ENCODE measurements around the gene REEP6.

The REEP6 gene

DNA sequence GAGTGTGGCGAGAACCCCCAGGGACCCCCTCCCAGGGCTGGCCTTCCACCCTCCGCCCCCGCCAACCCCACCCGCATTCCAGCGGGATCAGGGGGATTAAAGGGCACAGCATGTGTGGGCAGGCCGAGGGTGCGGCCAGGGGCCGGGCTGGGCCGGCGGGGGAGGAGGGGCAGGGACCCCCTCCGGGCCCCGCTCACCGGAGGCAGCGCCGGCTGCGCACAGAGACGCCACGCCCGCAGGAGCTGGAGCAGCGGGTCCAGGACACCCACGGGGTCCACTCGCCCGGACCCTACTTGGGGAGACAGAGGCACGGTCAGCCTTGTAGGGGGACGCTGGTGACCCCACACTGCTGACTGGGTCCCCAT, 19.4 kb downstream of the REEP6 start:
- H3K4me3 ChIP-seq (ENCODE audit: control insufficient read depth, low read depth, low read length) = no peak overlapping the region
- DNase-seq (ENCODE audit: low read depth) = no peak
- TF ChIP-seq, protein P1, sequence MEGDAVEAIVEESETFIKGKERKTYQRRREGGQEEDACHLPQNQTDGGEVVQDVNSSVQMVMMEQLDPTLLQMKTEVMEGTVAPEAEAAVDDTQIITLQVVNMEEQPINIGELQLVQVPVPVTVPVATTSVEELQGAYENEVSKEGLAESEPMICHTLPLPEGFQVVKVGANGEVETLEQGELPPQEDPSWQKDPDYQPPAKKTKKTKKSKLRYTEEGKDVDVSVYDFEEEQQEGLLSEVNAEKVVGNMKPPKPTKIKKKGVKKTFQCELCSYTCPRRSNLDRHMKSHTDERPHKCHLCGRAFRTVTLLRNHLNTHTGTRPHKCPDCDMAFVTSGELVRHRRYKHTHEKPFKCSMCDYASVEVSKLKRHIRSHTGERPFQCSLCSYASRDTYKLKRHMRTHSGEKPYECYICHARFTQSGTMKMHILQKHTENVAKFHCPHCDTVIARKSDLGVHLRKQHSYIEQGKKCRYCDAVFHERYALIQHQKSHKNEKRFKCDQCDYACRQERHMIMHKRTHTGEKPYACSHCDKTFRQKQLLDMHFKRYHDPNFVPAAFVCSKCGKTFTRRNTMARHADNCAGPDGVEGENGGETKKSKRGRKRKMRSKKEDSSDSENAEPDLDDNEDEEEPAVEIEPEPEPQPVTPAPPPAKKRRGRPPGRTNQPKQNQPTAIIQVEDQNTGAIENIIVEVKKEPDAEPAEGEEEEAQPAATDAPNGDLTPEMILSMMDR (IDR thresholded peaks at IDR 0.05; ENCODE audit: control insufficient read depth, insufficient read depth, low read depth, low read length, missing control alignments) = no peak

DNA sequence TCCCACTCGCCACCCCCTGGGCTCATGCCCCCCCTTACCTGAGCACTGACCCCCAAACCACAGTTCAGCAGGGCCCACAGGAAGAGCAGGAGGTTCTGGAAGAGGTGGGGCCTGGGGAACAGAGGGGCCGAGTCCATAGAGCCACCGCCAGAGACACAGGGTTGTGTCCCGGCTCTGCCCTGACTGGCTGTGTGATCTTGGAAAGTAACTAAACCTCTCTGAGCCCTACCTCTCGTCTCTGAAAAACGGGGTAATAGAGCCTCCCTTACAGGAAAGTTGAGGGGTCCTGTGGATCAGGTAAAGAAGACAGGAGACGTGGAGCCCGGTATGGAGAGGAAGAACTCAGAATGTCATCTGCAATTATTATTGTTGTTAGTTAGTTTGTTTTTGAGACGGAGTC, 19.8 kb downstream of the REEP6 start:
- DNase-seq (ENCODE audit: low read depth) = no peak
- TF ChIP-seq, protein P1 (IDR thresholded peaks at IDR 0.05; ENCODE audit: control insufficient read depth, insufficient read depth, low read depth, low read length, missing control alignments) = no peak
- H3K4me3 ChIP-seq (ENCODE audit: control insufficient read depth, low read depth, low read length) = no peak overlapping the region

DNA sequence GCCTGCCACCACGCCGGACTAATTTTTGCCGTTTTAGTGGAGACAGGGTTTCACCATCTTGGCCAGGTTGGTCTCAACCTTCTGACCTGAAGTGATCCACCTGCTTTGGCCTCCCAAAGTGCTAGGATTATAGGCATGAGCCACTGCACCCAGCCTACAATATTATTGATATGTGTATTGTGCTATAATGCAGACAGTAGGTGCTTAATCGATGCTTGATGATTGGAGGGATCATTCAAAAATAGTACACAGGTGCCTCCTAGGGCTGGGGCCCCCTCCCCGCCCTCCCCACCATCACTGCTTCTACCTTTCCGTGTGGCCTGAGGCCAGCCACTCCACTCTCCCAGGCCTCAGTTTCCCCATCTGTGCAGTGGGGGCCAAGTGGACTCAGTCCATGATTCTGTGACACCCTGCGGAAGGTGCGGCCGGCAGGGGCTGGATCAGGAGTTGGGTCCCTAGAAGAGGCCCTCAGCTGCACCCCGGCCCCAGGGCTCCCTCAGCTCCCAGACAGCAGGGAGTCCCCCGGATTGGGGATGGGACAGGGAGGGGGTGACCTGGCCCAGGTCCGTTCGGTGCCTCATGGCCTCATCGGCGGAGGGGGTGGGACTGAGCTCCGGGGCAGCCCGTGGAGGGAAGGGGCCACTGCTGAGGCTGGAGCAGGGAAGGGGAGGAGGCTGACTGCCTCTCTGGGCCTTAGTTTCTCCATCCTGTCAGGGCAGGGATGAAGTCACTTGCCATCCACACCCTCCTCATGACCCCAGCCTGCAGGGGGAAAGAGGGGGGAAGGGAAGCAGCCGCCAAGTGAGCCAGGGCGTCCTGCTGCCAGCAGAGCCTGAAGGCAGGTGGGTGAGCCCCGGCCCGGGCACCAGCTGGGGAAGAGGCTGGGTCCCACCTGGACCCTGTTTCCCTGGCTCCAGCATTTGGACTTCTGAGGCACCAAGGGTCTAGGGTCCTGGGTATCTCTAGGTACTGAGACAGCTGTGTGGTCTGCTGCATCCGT, 20.6 kb downstream of the REEP6 start:
- TF ChIP-seq, protein P1 (IDR thresholded peaks at IDR 0.05; ENCODE audit: control insufficient read depth, insufficient read depth, low read depth, low read length, missing control alignments) = no peak
- DNase-seq (ENCODE audit: low read depth) = no peak
- H3K4me3 ChIP-seq (ENCODE audit: control insufficient read depth, low read depth, low read length) = no peak overlapping the region

DNA sequence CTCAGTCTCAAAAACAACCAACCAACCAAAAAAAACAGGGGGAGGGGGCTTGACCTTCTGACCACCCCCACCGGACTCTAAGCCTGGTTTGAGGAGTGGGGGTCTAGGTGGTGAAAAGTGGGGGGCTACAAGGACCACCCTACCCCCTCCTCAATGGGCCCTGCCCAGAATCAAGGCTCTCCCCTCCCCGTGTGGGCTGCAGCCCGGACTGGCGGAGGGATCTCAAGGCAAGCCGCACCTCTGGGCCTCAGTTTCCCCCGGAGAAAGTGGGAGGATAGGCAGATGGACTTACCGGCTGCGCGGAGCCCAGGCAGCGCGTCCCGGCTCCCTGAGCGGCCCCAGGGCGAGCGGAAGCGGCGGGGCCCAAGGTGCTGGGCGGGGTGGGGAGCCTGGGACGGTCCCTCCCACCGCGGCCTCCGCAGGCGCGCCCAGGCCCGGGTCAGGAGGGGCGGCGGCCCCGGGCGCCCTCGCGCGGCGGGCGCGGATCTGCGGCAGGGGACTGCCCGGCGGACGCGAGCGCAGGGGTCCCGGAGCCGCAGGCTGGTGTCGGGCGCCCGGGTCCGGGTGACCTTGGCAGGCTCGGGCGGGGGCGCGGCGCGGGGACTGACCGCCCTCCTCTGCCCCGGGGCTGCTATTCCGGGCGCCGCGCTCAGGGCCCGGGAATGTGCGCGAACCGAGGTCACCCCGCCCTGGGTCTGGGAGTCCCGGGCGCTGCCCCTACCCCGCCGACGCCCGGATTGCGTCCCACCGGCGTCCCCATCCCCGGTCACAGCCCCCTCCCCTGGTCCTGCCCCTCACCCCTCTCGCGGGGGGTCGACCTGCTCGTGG, 21.9 kb downstream of the REEP6 start, which contains the start of gene ADAMTSL5:
TSS of gene ADAMTSL5 (minus strand) at position 349 of the 828 bp plus-strand sequence. CDS start 2,076 bp downstream, outside the sequence.
- TF ChIP-seq, protein P1 (IDR thresholded peaks at IDR 0.05; ENCODE audit: control insufficient read depth, insufficient read depth, low read depth, low read length, missing control alignments) = no peak
- H3K4me3 ChIP-seq (ENCODE audit: control insufficient read depth, low read depth, low read length) = peak within 1 kb of the TSS; percentile 64
- DNase-seq (ENCODE audit: low read depth) = no peak

DNA sequence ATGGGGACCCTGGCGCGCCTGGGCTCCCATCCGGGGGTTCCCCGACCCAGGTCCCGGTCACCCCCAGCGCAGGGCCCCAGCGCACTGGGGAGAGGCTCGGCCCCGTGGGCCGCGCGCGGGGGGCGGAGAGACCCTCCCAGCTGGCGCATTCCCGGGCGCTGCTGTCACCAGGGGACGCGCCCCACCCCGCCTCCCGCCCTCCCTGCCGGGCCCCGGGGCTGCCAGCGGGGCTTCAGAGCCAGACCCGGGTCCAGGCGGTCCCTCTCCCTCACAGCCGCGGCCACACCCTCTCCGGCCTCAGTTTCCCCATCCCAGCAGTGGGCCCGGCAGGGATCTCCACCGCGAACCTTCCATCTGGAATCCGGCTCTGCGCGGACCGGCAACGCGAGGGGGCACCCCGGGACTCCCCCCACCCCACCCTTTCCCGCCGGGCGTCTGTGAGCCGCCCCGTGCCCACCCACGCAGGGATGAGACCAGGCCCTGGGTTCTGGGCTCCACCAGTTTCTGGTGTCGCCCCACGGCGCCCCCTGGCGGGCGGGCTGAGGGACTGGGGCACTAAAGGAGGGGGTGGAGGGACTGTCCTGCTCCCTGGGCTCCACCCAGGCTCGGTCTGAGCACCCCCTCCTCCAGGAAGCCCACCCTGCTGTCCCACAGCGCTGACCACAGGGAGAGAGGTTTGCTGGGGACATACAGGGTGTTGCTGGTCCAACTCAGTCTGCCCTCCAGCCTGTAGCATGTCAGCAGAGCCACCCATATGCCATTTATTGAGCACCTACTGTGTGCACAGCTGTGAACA, 22.7 kb downstream of the REEP6 start:
- peak overlapping the region; percentile 64 for H3K4me3 ChIP-seq (ENCODE audit: control insufficient read depth, low read depth, low read length)
- no peak for DNase-seq (ENCODE audit: low read depth)
- TF ChIP-seq, protein P1 (IDR thresholded peaks at IDR 0.05; ENCODE audit: control insufficient read depth, insufficient read depth, low read depth, low read length, missing control alignments) = peak; percentile 76

DNA sequence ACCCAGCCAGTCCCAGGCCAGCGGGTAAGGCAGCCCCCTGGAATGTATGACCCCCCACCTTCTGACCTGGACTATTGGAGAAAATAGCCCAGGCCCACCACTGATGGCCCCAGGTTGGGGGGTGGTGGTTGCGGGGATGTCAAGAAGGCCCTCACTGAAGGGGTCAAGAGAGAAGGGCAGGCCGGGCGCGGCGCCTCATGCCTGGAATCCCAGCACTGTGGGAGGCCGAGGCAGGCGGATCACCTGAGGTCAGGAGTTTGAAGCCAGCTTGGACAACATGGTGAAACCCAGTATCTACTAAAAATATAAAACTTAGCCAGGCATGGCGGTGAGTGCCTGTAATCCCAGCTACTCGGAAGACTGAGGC, 23.3 kb downstream of the REEP6 start:
- DNase-seq (ENCODE audit: low read depth) = no peak
- TF ChIP-seq, protein P1 (IDR thresholded peaks at IDR 0.05; ENCODE audit: control insufficient read depth, insufficient read depth, low read depth, low read length, missing control alignments) = no peak
- H3K4me3 ChIP-seq (ENCODE audit: control insufficient read depth, low read depth, low read length) = no peak overlapping the region
